ENCODE results near the gene PKP1.

Gene PKP1

DNA sequence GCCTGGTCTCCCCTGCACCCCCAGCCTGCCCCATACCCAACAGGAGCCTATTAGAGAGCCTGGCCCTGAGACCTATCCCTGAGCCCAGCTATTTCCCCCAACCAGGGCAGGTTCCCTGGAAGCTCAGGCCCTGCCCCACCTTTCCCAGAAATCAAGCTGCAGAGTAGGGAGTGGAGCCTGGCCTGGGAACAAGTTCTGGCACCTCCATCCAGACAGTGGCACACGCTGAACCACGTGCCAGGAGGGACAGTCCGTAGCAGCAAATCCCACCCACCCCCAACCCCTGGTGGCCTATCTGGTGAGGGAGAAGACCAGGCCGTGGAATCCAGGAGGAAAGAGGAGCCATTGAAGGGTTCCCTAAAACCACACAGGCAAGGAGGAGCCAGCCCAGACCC is 71.6 kb downstream of the PKP1 start:
- DNase-seq = no peak

DNA sequence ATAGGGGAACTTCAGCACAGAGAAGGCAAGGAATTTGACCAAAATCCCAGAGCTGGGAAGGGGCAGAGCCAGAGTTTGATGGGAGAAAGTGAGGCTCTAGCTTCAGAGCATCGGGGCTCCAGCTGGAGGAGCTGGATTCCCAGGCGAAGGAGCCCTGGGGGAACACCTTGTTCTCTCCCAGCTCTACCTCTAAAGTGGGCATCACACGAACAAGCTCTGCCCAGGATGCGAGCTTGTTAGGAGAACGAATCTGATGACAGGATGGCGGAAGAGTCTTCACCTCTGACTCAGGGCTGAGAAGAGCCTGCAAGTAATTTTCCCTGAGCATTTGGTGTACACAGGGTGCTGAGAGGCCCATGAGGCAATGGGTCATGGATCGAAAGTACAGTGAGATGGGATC is 72.2 kb downstream of the PKP1 start:
- DNase-seq = no peak

DNA sequence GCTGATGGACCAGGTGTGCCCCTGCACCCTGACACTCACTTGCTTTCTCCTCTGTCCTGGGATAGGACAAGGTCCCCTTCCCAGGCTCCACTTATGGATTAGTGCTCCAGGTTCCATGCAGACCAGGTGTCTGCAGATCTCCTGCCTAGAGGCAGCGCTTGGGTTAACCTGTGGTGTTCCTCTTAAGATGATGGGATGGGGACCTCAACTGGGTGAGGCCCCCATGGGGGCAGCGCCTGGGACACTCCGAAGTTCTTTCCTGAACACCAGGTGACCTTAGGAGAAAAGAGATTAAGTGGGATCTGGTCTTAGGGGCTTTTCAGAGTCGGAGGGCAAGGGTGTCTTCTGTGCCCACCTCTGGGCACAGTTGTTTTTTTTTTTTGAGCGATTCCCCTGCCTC is 72.9 kb downstream of the PKP1 start:
- DNase-seq = no peak

DNA sequence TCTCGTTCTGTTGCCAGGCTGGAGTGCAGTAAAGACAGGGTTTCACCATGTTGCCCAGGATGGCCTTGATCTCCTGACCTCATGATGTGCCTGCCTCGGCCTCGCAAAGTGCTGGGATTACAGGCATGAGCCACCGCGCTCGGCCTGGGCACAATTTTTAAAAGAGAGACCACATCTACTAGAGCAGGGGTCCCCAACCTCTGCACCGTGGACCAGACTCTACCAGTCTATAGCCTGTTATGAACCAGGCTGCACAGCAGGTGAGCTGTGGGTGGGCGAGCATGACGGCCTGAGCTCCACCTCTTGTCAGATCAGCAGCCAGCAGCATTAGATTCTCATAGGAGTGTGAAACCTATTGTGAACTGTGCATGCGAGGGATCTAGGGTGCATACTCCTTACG is 73.4 kb downstream of the PKP1 start:
- DNase-seq = no peak

DNA sequence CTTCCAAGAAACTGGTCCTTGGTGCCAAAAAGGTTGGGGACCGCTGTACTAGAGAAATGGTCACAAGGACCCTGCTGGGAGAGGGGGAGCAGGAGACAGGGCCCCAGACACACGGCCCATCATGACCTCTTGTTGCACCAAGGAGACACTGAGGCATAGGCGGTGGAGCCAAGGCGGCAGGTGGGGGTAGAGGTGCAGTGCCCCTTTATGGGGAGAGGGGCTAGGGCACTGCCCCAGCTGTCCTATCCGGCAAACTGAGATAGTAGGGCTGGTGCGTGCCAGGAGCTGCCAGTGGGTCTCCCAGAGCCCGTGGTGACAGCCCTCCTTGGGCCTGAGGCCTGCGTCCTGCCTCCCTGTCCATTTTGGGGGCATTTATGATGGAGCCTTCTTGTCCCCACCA is 73.9 kb downstream of the PKP1 start:
- no peak for DNase-seq

DNA sequence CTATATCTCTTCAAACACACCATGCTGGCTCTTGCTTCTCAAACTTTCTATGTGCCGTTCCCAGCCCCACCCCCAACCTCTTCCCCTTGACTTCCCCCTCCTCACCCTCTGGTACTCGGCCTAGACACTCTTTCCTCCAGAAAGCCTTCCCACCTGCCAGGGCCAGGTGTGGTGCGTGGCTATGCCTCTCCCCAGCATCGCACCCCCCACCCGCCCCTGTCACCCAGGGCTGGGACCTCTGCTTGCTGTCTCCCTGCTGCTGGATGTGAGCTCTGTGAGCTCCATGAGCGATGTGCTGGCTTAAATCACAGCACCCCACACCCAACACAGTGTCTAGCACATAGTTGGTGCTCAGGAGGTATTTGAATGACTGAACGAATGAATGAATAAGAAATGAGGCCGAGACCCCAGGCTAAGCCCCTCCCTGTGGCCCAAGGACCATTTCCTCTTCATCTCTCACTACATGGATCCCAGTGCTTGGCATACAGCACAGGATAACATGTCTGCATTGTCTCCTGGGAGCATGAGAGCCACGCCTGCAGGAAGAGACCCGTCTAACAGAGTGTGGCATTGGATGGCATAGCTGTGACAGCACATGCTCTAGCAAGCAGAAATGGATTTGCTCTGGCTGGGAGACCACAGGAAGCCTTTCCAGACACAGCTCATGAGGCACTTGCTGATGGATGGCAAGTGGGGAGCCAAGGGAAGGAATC is 74.5 kb downstream of the PKP1 start:
- DNase-seq = no peak

DNA sequence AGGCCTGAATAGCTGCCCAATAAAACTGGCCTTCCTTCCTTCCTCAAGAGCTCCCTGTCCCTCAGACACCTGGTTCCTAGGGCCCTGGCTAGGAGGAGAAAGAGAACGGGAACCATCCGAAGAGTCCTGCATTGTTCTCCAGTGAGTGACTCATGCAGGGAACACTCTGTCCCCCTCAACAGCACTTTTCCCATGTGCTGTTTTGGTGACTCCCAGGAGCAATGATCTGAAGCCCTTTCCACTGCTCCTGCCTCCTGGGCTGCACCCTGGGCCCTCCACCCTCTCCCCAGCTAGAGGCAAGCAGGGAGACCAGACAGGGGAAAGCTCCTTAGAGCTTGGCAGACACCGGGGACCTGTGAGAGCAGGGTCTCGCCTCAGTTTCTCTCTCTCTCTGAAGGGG is 75.3 kb downstream of the PKP1 start:
- DNase-seq = no peak

DNA sequence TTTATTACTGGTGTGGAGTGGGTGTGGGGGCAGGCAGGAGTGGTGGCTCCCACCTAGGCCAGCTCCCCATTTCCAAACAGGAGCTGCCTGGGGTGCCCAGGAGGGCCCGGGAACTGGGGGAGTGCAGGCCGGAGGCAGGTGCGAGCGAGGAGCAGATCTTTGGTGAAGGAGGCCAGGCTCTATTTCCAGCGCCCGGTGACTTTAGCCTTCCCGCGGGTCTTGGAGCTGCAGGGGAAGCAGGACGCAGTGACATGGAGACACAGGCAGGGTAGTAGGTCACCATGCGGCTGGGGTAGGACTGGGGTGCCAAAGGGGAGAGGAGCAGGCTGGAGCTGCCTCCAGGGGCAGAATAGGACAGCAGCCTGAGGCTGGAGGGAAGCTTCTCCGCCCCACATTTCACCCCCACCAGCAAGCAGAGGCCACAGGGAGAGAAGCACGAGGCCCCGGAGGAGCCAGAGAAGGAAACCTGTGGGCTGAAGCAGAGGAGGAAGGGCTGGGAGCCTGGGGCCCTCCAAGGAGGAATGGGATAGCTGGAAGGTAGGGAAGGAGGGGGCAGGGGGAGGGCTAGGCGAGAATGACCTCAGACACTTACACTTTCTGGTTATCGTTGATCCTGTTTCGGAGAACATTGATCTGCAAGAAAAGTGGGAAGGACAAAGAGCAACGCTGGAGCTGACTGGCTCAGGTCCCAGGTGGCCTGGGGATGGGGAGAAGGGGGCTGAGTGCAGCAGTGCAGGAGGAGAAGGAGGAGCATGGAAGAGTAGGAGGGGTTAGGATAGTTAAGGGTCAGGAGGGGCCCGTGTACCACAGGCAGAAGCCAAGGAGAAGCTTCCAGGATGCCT is 75.9 kb downstream of the PKP1 start:
- no peak for DNase-seq

DNA sequence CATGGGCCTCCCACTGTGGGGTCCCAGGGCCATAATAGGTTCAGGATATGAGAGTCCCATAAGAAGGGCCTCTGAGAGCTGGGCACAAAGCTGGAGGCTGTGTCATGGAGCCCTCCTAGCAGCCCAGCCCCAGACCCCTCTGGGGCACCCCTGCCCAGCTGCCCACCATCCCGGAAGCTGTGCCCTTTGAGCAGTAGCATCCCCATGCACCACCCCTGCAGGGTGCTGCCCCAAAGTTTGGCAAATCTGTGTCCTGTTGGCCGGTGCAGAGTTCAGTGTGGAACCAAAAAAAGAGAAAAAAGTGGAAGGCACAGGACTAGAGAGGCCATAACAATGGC is 76.5 kb downstream of the PKP1 start:
- no peak for DNase-seq

DNA sequence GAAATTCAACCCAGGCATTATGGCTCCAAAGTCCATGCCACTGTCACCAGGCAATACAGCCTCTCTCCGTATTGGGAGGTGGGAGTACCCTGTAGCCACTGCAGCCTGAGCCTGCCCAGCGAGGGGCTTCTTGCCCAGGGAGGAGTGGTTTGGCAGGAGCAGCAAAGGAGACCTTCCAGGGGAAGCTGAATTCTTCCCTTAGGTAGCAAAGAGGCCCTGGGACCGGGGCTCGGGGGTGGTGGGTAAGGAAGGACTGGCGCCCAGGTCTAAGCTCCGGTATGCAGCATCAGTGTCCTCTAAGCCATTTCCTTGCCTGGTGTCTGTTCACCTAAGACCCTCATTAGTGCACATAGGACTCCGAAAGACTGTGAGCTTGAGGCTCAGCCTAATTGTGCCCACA is 77.2 kb downstream of the PKP1 start:
- DNase-seq = no peak

DNA sequence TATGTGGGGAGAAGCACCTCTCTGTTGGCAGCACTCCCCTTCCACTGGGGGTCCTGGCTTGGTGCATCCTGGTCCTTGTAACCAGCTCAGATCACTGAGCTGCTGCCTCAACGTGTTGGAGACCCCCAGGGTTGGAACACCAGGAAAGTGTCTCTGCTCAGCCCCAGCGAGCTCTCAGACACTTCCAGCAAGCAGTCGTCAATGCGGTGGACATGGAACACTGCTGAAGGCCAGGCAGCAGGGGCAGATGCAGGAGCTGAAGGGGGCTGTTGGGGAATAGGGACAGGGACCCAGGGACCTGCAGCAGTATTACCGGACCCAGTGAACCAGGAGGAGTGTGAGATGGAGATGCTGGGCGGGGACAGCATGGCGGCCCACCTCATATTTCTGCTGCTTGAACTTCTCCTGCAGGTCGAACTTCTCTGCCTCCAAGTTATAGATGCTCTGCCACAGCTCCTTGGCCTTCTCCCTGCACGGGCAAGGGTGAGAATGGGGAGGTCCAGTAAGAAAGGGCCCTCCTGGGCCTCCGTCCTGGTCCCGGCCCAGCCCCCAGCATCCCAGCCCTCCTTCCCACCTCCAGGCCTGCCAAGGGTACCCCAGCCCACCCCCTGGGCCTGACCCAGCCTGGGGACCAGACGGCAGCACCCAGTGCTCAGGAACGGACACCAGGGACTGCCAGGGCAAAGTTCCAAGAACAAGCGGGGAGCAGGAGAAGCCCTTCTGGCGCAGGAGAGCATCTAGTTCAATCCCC is 77.8 kb downstream of the PKP1 start:
- DNase-seq = no peak

DNA sequence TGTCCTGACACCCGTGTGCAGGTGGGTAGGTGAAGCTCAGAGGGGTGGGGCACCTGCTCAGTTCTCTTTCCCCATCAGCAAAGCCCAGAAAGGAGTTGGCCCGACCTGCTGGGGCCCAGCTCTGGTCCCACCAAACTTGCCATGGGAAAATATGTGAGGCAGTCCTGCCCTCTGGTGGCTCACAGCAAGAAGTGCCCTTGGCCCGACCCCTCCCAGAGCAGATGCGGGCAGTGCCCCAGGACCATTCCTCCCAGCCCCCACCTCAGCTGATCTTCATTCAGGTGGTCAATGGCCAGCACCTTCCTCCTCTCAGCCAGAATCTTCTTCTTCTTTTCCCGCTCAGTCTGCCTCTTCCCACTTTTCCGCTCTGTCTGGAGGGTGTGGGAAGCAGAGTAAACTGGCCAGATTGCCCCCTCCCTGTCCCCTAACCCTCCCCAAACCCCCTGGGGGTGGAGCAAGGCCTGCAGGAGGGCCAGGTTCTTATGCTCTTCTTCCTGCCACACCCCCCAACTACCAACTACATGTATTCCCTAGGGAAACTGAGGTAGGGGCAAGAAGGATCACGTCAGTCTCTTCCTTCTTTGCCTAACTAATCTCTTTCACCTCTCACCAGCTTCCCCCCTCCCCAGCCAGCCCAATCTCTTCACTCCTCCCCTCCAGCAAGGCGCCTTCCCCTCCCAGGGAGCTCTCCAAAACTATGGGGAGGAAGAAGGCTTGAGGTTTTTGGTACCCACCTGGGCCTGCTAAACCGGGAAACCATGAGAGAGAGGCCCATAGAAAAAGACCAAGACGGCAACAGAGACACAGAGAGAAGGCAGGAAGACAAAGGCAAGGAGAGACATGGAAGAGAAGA is 78.6 kb downstream of the PKP1 start:
- peak; percentile 67 for DNase-seq

DNA sequence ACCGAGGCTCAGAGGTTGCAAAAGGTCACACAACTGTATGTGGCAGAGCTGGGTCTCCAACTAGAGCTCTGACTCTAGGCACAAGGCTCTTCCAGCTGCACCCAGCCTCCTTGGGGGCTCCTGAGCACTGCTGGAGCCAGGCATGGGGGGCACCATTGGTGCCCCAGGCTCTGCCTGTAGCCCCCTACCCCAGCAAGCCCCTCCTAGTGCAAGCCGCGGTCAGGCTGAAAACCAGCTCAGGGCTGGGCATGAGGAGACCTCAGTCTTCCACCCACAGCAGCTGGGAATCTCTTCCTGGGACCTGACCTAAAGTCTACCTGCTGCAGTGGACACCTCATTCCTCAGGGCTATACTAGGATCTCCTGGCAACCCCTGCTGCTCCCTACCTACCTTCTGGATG is 79.6 kb downstream of the PKP1 start:
- DNase-seq = no peak

DNA sequence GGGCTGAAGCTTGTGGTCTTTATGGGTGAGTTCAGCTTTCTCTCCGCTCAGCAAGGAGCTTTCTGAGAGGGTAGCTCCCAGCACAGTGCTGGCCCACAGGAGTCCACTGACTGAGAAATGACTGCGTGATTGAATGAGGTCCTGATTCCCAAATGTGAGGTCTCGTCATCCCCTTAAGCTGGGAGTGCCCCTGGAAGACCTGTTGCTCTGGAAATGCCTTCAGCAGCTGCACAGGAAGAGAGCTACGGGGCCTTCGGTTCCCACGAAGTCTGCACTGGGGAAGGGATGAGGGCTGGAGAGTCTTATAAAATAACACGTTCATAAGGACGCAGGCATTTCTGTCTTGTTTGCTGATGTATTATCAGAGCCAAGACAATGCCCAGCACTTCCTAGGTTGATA is 80.2 kb downstream of the PKP1 start:
- no peak for DNase-seq

DNA sequence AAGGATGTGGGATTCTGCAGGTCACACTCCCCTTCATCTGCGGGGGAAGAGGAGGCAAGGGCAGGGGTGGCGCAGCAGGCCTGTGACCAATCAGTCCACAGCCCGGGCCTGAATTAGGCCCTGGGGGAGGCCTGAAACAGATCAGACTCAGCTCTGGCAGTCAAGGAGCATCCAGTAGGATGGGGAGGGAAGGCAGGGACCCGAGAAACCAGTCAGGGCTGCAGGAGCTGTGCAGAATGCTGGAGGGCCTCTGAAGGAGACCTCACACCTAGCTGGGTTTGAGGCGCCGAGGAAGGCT is 81.5 kb downstream of the PKP1 start:
- no peak for DNase-seq

DNA sequence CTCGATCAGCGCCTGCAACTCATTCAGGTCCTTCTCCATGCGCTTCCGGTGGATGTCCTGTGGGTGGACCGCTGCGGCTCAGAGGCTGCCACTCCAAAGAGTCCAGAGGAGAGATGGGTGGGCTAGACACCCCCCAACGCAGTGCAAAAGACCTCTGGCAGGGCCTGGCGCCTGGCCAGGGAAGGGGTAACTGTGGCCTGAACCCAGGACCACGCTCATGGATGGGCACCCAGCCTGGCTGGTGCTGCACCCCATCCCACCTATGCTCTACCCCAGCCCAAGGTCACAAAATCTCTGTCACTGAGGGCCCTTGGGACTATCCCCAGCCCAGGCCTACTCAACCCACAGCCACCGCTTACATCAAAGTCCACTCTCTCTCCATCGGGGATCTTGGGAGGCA is 81.9 kb downstream of the PKP1 start:
- DNase-seq = no peak

DNA sequence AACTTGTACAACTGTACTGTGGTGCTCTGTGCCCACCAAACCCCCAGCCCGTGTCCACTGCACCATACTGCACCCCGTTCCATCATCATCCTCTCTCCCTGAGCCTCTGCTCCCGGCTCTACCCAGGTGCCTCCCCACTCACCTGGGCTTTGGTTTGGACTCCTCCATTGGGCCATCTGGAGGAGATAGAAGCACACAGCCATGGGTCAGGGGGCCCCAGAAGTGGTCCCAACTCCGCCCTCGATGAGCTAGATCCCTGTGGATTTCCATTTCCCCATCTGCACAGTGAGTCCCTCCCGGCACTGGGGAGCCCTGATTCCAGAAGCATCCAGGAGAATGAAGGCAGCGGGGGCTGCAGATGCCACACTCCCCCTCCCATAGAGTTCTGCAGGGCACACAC is 83.4 kb downstream of the PKP1 start:
- DNase-seq = no peak

DNA sequence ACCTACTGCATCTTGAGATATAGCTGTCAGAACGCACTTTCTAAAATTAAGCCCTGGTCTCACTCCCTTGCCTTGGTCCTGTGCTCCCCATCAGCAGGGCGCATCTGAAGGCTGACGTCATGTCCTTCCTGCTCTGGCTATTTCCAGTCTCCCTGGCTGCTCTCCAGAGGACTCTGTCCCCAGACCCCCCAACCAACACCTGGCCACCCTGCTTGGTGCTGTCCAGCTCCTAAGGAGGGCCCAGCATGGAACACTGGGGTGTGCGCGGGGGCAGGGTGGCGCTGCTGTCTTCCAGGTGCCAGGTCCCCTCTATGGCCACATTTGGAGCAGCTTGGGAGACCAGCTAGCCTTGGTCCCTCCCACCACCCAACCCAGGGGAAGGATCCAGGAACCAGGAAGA is 85.9 kb downstream of the PKP1 start:
- DNase-seq = no peak

DNA sequence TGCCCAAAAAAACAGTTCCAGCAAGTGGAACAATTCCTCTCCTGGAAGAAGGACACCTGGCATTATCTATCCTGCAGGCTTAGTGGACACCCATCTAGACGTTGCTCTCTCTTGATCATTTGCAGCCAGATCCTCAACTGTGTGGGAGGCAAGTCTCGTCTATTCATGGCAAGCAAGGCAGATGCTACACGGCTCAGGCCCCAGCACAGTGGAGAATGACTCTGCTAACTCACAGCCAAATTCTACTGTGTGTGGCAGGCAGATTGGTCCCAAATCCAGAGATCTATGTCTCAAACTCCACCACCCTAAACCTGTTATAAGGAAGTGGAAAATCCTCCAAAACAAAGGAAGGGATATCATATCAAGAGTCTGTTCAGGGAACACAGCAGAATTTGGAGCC is 87.2 kb downstream of the PKP1 start:
- DNase-seq = no peak

DNA sequence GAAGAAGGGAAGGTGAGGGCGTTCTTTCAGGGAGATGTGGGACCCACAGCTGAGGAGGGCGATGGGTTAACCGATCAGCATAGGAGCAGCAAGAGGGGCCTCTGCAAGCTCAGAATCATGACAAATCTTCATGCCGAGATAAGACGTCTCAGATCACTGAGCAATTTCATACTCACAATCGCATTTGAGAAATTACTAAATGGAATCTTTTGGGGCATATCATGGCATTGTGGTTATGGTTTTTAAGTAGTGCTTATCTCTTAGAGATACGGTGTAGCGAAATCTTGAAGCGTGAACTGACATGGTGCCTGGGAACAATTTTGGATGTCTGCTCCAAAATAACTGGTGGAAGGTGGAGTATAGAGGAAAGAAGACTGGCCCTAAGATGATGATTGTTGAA is 88.0 kb downstream of the PKP1 start:
- DNase-seq = no peak

DNA sequence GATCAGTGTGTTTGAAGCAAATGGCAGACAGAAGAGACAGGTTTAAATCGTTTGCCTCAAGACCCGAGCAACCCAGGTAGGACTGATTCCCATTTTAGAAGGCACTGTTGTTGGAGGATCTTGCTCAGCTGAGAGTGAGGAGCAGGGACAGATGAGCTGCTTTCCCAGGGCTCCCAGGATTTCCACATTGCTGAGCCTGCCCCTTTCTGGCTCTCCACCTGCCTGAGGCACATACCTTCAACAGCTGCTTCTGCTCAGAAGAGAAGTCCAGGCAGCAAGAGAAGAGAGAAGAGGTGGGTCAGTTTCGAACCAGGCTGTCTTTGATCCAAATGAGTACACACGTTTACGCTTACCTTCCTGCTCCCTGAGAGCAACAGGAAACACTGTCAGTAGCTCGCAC is 88.5 kb downstream of the PKP1 start:
- no peak for DNase-seq

DNA sequence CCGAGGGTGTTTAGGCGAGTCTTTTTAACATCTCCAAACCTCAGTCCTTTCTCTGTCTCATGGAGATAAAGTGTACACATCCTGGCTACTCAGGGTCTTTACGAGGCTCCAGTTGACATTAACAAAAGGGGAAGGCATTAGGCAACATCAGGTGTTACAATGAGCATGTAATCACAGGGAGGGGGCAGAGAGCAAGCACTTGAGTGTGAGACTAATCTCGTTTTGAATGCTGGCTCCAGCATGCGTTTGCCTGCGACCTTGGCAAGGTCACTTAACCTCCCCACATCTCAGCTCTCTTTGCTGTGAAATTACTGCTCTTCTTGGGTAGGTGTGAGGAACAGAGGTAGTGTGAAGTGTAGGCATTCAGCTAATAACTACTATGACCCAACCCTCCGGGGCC is 91.1 kb downstream of the PKP1 start:
- DNase-seq = no peak

DNA sequence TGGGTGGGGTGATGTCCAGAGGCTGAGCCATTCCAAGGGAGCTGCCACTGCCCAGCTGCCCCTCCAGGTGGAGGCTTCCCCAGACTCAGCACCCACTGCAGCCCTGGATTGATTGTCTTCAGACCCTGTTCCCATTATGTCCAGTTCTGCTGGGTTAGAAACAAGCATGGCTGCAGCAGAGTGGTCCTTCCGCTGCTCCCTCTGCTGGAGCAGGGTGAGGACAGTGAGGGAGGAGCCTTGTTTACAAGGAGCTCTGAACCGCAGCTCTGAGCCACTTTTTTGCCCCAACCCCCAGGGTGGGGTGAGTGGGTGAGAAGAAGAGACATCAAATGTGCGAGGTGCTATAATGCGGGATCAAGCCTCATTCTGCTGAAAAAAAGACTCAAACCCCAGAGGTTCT is 91.9 kb downstream of the PKP1 start:
- DNase-seq = peak; percentile 15

DNA sequence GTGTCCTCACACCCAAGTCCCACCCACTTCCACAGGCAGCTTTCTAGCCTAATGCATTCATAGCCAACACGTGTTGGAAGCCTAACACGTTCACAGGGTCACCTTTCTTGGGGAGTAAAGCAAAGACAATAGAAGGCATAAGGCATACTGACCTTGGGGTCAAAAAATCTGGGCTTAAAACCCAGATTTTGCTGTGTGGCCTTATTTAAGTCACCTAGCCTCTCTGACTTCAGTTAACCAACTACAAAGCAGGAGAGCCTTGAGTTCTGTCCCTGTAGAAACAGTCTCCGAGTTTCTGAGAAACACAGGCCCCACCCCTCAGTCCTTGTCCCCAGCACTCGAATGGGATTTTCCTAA is 92.8 kb downstream of the PKP1 start:
- no peak for DNase-seq

All from hematopoietic multipotent progenitor cell treated with erythropoietin and hydrocortisone succinate and interleukin-3 and kit ligand, for 4 days (in vitro differentiated cells).